Frontal cortex (tissue), 4 donors: Measurements from ENCODE around the gene TMEM198. TPM values are rescaled to one million over a fixed set of nuclear protein-coding genes. Genes with fewer than 3 reads are reported as not detected.

Experiments
- DNase-seq, 2 donors: peaks; one replicate each; pipeline ENCODE4 v3.0.0; 2012; ENCODE audit warnings: low spot score in 2 of 2
- FAIRE-seq: peaks from 2 replicates; lab custom pipeline; 2012; peaks lifted over from hg19 to GRCh38; lab: Jason Lieb, UNC
- total RNA-seq: library from RNA; depleted of rRNA; stranded (reverse); fragments of >200 nt; gene quantifications from one replicate; pipeline ENCODE4 v1.2.3, GENCODE V29; 2014
- donor health status: control.
- donor health status: control.
- donor health status: control.

Gene TMEM198
- total RNA-seq, 1 donor from 2014 or later = 14.7 TPM

- FAIRE-seq (no peak), DNase-seq (peak; percentile 73 to 74)
These were observed 27.7 kb downstream of the TMEM198 start, which contains the start of gene OBSL1 for GRCh38 chr2:219571311-219572236. Gene OBSL1 (minus strand): TSS chr2:219571539. CDS start chr2:219571232, 307 bp downstream.

- DNase-seq = no peak
- no peak for FAIRE-seq
These were observed 28.6 kb downstream of the TMEM198 start, which contains the start of gene INHA for GRCh38 chr2:219572237-219573001. Gene INHA (plus strand): TSS chr2:219572310. CDS start chr2:219572375, 65 bp downstream.

GRCh38 chr2:219573166-219573565 is 29.3 kb downstream of the TMEM198 start:
- no peak for FAIRE-seq
- DNase-seq = no peak

- no peak for FAIRE-seq
- DNase-seq = no peak
These were observed 30.9 kb downstream of the TMEM198 start for GRCh38 chr2:219574484-219575311.

DNA sequence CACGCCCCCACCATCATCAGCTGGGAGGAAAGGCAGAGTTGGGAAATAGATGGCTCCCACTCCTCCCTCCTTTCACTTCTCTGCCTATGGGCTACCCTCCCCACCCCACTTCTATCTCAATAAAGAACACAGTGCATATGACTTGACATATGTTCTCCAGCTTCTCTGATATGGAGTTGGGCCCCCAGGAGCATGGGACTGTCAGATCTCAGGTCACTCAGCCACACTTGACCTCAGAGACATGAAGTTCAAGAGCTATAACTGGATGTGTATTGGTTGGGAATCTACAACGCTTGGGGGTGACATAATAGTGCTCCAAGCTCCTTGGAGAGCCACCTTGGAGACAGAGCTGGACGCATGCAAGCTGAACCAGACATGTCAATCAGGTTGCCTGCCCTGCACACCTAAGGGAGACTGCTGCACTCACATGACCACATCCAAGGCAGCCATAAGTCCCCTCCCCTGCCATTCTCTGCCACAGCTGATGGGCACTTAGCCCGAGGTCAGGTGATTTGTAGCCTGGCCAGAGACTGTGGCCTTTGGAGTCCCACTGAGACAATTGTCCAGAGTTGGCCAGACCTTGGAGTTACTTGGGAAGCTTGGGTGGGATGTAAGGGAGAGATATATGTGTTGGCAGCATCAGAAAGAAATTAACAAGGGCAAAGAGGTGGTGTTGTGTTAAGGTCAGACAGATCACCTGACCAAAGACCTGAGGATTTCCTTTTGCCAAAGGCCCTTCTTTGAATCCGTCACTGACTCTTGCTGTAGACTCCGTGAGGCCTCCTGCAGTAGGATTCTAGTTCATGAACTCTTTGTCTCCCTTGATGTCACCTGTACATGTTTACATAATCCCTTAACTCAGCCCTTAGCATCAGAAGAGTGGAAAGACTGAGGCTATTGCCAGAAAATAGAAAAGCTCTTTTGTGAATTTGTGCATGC is 32.0 kb downstream of the TMEM198 start:
- DNase-seq = no peak
- no peak for FAIRE-seq

GRCh38 chr2:219576505-219577388 is 32.9 kb downstream of the TMEM198 start:
- DNase-seq (no peak), FAIRE-seq (no peak)

- DNase-seq = no peak
- no peak for FAIRE-seq
These were observed 35.2 kb downstream of the TMEM198 start for GRCh38 chr2:219578811-219579613.

- DNase-seq (no peak), FAIRE-seq (no peak)
These were observed 37.5 kb downstream of the TMEM198 start for GRCh38 chr2:219581346-219581745.

DNA sequence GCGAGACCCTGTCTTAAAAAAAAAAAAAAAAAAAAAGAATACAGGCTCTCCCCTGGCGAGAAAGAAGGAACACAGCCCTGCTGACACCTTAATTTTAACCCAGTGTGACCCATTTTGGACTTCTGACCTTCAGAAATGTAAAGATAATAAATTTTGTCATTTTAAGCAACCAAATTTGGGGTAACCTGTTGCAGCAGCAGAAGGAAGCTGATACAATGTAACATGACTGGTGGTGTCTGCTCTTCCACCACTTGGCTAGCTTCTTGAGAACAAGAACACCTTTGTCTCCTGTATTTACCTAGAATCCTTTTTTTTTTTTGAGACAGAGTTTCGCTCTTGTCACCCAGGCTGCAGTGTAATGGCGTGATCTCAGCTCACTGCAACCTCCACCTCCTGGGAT is 47.3 kb downstream of the TMEM198 start:
- DNase-seq = no peak
- no peak for FAIRE-seq

DNA sequence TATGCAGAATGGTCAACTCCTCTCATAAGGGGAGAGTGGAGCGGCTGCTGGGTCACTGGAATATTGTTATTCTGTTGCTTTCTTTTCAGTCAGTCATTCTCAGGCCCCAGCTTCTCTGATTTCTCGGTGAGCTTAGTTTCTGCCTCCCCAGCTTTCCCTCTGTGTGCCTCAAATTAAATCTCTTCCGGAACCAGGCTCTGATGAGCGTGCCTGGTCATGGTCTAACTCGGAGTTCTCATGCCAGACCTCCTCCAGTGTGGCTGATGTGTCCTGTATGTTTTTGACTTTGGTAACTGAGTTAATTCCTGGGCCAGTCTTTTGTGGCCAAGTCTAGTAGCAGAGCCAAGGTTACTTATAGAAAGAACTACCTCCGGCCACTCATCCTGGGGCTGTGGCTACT is 48.9 kb downstream of the TMEM198 start:
- no peak for DNase-seq
- no peak for FAIRE-seq

DNA sequence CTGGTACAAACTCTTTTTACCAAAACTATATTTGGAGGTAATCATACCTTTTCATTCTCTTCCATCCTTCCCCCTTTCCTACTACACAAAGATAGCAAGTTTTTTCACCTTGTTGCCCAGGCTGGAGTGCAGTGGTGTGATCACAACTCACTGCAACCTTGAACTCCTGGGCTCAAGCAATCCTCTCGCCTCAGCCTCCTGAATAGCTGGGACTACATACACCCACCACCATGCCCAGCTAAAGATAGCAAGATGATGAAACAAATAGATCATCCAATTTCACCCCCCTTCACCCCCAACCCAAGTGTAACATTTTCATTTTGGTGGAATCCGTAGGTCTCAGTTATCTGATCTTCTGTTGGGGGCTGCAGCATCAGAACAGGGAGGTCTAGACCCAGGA is 49.3 kb downstream of the TMEM198 start:
- FAIRE-seq (no peak), DNase-seq (no peak)

GRCh38 chr2:219595256-219595655 is 51.4 kb downstream of the TMEM198 start:
- FAIRE-seq = no peak
- DNase-seq = no peak

GRCh38 chr2:219596954-219597551 is 53.2 kb downstream of the TMEM198 start:
- no peak for FAIRE-seq
- no peak for DNase-seq

DNA sequence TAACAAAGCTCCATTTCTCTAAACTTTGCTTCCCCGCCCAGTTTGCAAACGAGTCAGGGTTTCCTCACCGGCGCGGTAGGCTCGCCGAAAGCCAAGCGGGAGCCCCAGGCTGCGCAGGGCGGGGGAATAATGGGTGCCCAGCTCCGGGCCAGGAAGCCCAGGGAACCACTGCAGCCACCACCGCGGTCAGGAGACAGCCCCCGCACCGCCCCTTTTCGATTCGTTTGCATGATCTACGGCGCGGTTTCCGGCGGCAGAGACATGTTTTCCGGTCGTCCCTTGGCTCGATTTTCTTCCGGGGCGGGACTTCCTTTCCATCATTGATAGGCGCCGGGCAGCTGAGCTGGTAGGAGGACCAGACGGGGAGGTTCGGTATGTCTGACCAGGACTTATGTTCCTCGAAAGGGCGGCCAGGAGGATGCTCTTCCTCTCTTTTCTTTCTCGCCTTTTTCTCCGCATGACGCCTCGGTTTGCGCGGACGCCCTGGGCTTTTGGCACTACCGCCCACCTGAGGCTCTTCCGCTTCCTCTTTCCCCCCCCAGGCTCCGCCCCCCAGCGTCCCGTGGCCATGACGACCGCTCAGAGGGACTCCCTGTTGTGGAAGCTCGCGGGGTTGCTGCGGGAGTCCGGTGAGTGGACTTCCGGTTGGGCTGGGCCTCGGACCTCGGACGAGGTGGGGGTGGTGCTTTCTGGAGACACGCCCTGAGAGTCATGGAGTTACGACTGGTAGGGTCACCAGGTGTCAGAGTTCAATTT is 53.9 kb downstream of the TMEM198 start, which contains the start of gene STK11IP:
STK11IP (plus strand) TSS at position 306 of the 756 bp plus-strand sequence; CDS start at position 569, 263 bp downstream.
- FAIRE-seq (no peak), DNase-seq (peak; percentile 83 to 94)

DNA sequence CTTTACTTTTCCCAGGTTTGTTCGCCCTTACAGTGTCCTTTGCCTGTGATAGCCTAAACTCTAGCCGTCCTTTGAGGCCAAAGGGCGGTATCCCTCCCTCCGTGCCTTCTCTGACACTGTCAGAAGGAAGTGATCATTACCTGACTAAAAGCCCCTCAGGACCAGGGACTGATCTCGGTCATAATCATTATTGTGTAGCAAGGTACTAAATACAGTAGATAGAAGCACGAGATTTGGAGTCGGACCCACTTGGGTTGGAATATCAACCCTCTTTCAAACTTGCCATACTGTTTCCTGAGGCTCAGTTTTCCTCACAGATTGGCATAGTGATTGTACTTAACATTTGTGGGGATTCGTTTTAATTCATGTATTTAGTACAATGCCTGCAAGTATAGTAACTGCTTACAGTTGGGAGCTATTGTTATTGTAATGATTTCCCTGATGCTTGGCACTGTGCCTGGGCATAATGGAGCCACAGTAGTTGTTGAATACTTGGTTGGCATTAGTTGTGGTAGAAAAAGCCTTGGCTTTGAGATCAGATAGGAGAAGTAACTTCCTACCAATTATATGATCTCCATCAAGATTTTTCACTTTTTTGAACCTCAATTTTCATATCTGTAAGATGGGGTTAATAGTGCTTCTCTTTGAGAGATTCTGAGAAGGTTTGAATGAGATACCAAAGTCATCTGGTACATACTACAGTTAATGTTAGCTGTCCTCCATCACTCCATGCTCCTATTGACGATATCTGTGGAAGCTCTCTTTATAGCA is 54.7 kb downstream of the TMEM198 start:
- DNase-seq = no peak
- no peak for FAIRE-seq
